ENCODE results near the gene CRY2.
"Not testable (repeated sequence)": the region's sequence is repeated elsewhere in the genome, so short reads cannot be mapped to it uniquely, and the experiment has no call there.

Gene CRY2

DNA sequence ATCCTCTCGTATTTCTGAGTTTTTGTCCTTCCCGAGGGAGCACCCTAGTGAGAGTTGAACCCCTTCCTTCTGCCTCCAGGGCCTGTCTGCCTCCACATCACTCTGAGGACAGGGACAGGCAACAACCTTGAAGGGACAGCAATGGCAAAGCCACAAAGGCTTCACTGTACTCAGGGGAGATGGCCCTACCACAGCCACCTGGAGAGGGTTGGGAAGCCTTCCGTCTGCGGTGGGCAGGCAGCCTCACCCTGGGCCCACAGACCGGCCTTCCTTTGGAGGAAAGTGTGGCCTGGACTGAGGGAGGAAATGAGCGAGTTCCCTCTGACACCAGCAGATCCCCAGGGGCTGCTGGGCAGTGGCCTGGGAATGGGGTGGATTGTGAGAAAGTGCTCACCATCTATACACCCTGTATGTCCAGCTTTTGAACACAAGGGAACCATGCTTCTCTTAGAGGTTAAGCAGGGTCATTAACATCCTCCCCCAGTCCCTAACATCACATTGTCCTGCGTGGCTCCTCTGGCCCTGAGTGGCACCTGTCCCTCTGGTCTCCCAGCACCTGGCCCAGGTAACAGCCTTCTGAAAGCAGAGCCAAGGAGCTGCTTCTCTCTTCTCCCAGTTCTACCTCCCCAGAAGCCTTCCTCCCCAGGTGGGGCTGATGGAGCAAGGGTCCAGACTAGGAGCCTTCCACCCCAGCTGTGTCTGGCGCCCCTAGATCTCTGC, 35.5 kb upstream of the CRY2 start:
- DNase-seq (ENCODE audit: low spot score), result no peak

DNA sequence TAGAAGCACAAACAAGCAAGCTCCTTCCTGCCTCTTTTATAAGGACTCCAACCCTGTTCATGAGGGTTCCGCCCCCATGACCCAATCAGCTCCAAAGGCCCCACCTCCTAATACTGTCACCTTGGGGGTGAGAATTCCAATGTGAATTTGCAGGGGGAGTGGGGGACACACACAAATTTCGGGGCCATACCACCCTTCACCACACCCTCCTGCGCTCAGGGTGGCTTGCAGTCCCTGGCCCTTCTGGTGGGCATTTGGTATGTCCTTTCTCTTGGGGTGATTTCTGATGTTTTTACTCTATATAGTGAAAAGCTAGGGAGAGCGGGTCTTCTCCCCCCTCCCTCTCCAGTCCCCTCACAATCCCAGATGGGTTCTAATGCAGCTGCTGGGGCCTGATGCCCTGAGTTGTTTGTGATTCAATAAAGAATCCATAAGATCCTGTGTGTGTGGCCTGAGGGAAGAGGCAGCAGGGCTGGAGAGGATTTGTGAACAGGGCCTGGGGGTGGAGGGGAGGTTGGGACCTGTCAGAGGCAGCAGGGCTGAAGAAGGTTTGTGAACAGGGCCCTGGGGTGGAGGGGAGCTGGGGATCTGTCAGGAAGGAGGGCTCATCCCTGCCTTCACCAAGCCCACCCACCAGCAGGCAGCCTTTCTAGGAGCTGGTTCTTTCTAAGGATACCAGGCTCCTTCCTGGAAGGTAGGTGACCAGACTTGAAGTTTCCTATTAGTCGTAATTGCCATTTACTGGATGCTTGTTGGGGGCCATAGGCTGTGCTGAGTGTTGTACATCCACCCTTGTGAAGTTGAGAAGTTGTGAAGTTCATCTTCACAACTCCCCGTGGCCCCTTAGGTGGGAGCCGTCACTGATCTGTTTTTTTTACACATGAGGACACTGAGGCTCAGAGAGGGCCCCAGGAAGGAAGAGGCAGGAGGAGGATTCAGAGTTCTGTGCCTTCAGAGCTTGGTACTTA, 34.4 kb upstream of the CRY2 start:
- DNase-seq (ENCODE audit: low spot score), result no peak

DNA sequence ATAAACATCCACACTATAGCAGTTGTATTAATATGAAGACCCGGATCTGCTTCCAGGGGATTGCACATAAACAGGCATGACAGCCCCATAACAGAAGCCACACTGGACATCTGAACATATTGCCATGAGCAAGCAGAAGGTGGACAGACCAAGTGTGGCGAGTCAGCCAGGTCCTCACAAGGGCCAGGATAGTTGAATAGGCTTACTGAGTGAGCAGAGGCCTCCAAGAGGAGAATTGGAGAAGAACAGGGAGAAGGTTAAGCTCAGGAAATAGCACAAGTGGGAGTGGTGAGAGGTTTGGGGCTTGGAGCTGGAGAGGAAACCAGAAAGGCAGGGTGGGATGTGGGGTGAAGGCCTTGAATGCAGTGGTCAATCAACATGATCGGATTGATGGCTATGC, 31.5 kb upstream of the CRY2 start:
- peak; percentile 41 for DNase-seq (ENCODE audit: low spot score)

GRCh38 chr11:45816614-45817013, 30.7 kb upstream of the CRY2 start:
- no peak for DNase-seq (ENCODE audit: low spot score)

GRCh38 chr11:45817191-45817590, 30.1 kb upstream of the CRY2 start:
- DNase-seq (ENCODE audit: low spot score), result no peak

- no peak for DNase-seq (ENCODE audit: low spot score)
Measured at GRCh38 chr11:45818961-45819605, 28.2 kb upstream of the CRY2 start.

- no peak for DNase-seq (ENCODE audit: low spot score)
Measured at GRCh38 chr11:45820211-45820857, 26.9 kb upstream of the CRY2 start.

GRCh38 chr11:45826492-45826891, 20.8 kb upstream of the CRY2 start:
- DNase-seq (ENCODE audit: low spot score), result not testable (repeated sequence)

DNA sequence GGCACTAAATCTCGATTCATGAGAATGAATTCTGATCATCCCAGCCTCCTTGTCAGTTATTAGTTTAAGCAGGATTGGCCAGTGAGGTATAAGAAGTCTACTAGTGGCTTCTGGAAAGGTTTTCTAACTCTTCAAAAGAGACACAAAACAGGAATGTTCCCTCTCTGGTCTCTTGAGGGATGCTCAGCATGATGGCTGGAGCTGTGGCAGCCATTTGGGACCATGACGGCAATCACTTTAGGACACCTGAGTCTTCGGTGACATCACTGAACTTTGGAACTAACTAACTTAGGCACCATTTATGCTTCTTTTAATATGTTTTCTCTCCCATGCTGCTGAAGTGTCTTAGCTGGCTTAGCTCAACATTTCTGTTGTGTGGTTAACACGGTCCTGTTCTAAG, 20.2 kb upstream of the CRY2 start:
- no peak for DNase-seq (ENCODE audit: low spot score)

DNA sequence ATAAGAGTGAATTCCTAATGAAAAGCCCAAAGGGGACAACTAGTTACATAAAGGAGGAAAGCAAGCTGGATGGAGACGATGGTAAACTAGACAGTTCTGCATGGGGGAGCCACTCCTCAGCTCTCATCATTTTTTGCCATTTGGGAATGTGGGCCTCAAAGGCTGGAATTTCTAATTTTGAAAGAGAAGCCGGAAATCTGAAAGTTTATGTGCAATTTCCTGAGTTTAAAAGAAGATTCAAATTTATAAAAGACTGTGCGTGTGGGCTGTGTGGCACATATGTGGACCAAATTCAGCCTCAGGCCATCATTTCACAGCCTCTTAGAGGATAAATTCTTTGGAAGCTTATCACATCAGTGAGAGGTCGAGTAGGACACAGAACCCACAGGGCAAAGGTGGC, 18.3 kb upstream of the CRY2 start:
- DNase-seq (ENCODE audit: low spot score), result no peak

GRCh38 chr11:45830596-45830995, 16.7 kb upstream of the CRY2 start:
- DNase-seq (ENCODE audit: low spot score), result no peak

DNA sequence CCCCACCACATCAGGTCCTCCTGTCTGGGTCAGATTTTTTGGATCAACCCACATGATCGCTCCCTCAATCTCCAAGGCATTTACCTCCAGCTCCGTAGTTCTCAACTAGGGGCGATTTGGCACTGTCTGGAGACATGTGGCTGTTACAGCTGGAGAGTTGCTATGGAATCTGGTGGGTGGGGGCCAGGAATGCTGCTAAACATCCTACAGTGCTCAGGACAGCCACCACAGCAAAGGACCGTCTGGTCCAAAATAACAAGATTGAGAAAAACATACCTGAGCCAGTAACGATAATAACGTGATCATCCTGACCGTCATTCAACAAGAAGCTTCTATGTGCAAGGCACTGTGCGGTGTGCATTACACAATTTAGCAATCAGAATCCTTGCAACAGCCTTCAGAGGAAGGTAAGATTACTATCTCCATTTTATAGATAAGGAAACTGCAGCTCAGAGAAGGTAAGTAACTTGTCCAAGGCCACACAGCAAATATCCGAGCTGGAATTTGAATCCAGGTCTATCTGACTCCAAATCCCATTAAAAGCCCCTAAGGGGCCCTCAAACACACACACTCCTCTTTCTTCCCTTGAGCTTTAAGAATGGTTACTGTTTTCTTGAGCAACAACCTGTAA, 14.3 kb upstream of the CRY2 start:
- DNase-seq (ENCODE audit: low spot score), result no peak

DNA sequence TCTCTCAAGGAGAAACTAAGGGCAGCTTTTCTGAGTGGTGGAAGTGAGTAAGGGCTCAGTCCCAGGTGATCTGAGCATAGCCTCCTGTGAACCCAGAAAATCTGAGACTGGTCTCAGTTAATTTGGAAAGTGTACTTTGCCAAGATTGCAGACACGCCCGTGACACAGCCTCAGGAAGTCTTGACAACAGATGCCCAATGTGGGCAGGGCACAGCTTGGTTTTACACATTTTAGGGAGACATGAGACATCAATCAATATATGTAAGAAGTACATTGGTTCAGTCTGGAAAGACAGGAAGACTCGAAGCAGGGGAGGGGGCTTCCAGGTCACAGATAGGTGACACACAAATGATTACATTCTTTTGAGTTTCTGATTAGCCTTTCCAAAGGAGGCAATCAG, 13.5 kb upstream of the CRY2 start:
- DNase-seq (ENCODE audit: low spot score), result no peak

DNA sequence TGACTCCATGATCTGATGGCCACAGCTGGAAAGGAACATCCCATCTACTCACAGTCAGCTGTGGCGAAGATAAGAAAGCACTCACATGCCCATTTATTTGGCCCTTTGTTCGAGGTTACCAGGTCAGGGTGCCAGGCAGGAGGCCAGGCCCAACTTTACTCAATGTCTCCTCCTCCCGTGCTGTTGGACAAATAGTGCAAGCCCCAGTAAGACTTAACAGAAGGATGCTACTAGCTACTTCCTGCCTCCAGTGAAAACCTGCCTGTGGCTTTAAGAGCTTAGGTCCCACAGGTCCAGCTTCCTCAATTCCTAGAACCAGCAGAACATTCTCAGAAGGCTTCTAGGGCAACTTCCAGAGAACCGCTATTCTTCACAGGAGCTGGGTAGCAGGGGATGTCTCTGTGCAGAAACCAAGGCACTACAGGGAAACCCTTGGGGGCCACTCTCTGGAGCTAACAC, 12.9 kb upstream of the CRY2 start:
- DNase-seq (ENCODE audit: low spot score), result no peak

DNA sequence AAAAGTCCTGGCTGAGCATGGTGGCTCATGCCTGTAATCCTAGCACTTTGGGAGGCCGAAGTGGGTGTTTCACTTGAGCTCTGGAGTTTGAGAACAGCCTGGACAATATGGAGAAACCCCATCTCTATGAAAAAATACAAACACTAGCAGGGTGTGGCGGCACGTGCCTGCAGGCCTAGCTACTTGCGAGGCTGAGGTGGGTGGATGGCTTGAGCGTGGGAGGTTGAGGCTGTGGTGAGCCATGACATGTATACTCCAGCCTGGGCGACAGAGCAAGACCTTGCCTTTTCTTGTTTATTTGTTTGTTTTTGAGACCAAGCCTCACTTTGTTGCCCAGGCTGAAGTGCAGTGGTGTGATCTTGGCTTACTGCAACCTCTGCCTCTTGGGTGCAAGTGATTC, 8.1 kb upstream of the CRY2 start:
- DNase-seq (ENCODE audit: low spot score), result no peak

GRCh38 chr11:45840251-45840650, 7.0 kb upstream of the CRY2 start:
- DNase-seq (ENCODE audit: low spot score), result not testable (repeated sequence)

- DNase-seq (ENCODE audit: low spot score), result peak; percentile 80
Measured at GRCh38 chr11:45843158-45843924, 3.9 kb upstream of the CRY2 start.

DNA sequence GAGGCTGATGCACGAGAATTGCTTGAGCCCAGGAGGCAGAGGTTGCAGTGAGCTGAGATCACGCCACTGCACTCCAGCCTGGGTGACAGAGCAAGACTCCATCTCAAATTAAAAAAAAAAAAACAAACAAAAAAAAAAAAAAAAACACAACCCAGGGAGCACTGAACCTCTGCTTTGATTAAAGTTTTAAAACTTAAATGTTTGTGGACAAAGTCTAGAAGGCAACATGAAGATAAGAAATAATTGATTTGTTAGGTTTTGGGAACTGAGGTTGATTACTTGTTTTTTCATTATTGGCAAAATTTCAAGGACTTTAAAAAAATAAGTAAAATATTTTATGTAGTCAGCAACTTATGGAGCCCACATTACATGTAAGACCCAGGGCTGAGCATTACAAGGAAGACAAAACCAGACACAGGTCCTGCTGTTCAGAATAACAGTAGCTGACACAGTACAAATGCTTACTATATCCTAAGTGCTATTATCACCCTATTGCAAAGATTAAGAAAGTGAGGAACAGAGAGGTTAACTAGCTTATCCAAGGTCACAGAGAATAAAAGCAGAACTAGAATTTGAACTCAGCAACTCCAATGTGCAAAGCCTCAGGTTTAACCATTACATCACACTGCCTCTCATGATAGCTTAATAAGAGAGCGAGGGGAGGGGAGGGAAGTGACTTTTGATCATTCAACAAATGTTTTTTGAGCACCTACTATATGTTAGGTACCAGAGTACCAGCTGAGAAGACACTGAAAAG, 2.3 kb upstream of the CRY2 start:
- DNase-seq (ENCODE audit: low spot score), result no peak

GRCh38 chr11:45846174-45846675, 1.1 kb upstream of the CRY2 start:
- no peak for DNase-seq (ENCODE audit: low spot score)

- peak; percentile 56 for DNase-seq (ENCODE audit: low spot score)
Measured at GRCh38 chr11:45847911-45848316, 639 bp downstream of the CRY2 start.

All from HuH-7 (cell line).